Common myeloid progenitor, CD34-positive (primary cell): ENCODE measurements around the gene PLEKHG4.

Source experiments
- CTCF ChIA-PET: fragments of 350-600 bp; sonication (Branson Sonifier 250); formaldehyde crosslinking; loops from one replicate; lab custom pipeline; 2021; ENCODE audit warnings: antibody characterized with exemption; lab: Charles Lee
- POLR2A ChIA-PET: fragments of 350-600 bp; sonication (Branson Sonifier 250); formaldehyde crosslinking; loops from one replicate; lab custom pipeline; 2021; ENCODE audit warnings: antibody characterized with exemption; lab: Charles Lee
- DNase-seq, 3 donors: peaks; one replicate each; pipeline versions ENCODE4 v3.0.0 to v3.0.0-alpha.2; 2013
- H3K27ac ChIP-seq, 2 experiments: 1 replicate in 1 of 2; 2 replicates in 1 of 2; pipeline ENCODE4 v1.7.0; 2013; ENCODE audit warnings: inconsistent platforms in 2 of 2, low read length in 2 of 2, mild to moderate bottlenecking in 2 of 2, low read depth in 1 of 2, moderate library complexity in 1 of 2; ENCODE audit not compliant: severe bottlenecking in 2 of 2, insufficient read depth in 1 of 2, poor library complexity in 1 of 2
- H3K27me3 ChIP-seq, 5 experiments: replicated peaks in 2 of 5; 1 replicate in 3 of 5; 2 replicates in 2 of 5; pipeline versions ENCODE4 v1.6.1 to v1.7.0; 2013; ENCODE audit warnings: low read length in 4 of 5, mild to moderate bottlenecking in 2 of 5, moderate library complexity in 2 of 5, inconsistent platforms in 1 of 5; ENCODE audit not compliant: insufficient read depth in 5 of 5, control insufficient read depth in 4 of 5
- H3K36me3 ChIP-seq, 4 experiments: 1 replicate in 2 of 4; 2 replicates in 2 of 4; pipeline versions ENCODE4 v1.6.1 to v1.7.0; 2013; ENCODE audit warnings: low read length in 3 of 4, control low read depth in 1 of 4, mild to moderate bottlenecking in 1 of 4; ENCODE audit not compliant: control insufficient read depth in 4 of 4, insufficient read depth in 4 of 4
- H3K4me1 ChIP-seq, 4 experiments: 1 replicate in 3 of 4; 2 replicates in 1 of 4; pipeline versions ENCODE4 v1.6.1 to v1.7.1; 2013; ENCODE audit warnings: low read length in 3 of 4, mild to moderate bottlenecking in 3 of 4, control low read depth in 1 of 4, inconsistent platforms in 1 of 4, moderate library complexity in 1 of 4; ENCODE audit not compliant: control insufficient read depth in 4 of 4, insufficient read depth in 4 of 4; ENCODE audit errors: control extremely low read depth in 1 of 4
- H3K4me3 ChIP-seq, 7 experiments: 1 replicate in 4 of 7; 2 replicates in 3 of 7; pipeline versions ENCODE4 v1.5.1 to v1.7.0; 2013; ENCODE audit warnings: mild to moderate bottlenecking in 7 of 7, low read length in 6 of 7, moderate library complexity in 6 of 7, inconsistent platforms in 2 of 7, low read depth in 2 of 7, control low read depth in 1 of 7; ENCODE audit not compliant: insufficient read depth in 4 of 7, control insufficient read depth in 1 of 7; ENCODE audit errors: extremely low read depth in 1 of 7
- H3K9me3 ChIP-seq, 5 experiments: 1 replicate in 4 of 5; 2 replicates in 1 of 5; pipeline versions ENCODE4 v1.6.1 to v1.7.1; 2013; ENCODE audit warnings: low read length in 4 of 5, mild to moderate bottlenecking in 2 of 5, inconsistent platforms in 1 of 5, low read depth in 1 of 5, moderate library complexity in 1 of 5; ENCODE audit not compliant: control insufficient read depth in 4 of 5, insufficient read depth in 2 of 5; ENCODE audit errors: control extremely low read depth in 1 of 5
- WGBS: methylation state at CpG from one replicate; pipeline ENCODE4 v1.1.5; 2013; ENCODE audit not compliant: insufficient coverage; 5-methylcytosine and 5-hydroxymethylcytosine counted together

Gene PLEKHG4

DNA sequence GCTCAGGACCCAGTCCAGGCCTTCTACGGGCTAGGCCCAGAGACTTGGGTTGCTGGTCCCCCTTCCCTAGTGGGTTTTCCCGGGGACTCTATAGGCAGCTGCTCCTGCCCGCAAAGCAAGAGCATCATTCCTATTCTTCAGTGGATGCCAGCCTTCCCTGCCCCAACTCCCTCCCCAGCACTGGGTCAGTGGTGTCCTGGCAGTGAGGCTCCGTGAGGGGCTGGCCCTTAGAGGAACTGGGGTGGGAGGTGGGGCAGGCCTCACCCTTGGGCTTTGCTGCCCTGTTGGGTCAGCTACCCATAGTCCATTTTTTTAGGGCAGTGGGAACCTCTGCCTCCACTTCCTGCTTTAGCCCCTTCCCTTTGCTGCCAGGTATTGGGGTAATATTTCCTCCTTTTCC, 7.9 kb upstream of the PLEKHG4 start:
- Histone ChIP-seq H3K36me3 (peaks cover 0 to 6% (median 1%) of the 10 kb centered on the region in 4 experiments), H3K4me3 (no peak overlapping the region), H3K9me3 (no peaks in the 10 kb centered on the region), H3K27ac (no peak overlapping the region), H3K4me1 (peaks cover 0 to 3% (median 0%) of the 10 kb centered on the region in 4 experiments), H3K27me3 (no peaks in the 10 kb centered on the region)
- ChIA-PET POLR2A (no interaction called here), CTCF (interaction anchor here (1.8 kb wide), 1 partner anchor 17 kb away, joined by 3 read pairs; no protein-coding TSS in a partner anchor)
- 100% methylated on average over 2 of the region's 4 CpGs for WGBS
- no peak for DNase-seq

DNA sequence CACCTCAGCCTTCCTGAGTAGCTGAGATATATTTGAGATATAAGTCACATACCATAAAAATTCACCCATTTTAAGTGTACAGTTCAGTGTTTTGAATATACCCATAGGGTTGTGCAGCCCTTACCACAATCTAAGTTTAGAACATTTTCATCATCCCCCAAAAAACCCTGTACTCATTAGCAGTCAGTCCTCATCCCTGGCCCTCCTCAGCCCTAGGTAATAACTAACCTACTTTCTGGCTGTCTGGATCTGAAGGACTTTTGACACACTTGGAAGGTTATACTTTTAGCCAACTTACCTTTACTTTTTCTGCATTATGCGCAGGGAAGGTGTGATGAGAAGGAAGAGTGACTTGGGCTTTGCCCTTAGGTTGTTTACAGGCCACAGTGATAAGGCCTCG, 4.0 kb upstream of the PLEKHG4 start:
- POLR2A ChIA-PET: no interaction called here
- DNase-seq: no peak
- Histone ChIP-seq H3K9me3 (no peaks in the 10 kb centered on the region), H3K27me3 (no peaks in the 10 kb centered on the region), H3K4me3 (no peak overlapping the region), H3K27ac (no peak overlapping the region), H3K36me3 (peaks cover 0 to 14% (median 4%) of the 10 kb centered on the region in 4 experiments), H3K4me1 (peaks cover 0 to 21% (median 20%) of the 10 kb centered on the region in 4 experiments)
- CTCF ChIA-PET: interaction anchor here (0.5 to 1.8 kb wide), 2 partner anchors 11 to 321 kb away, joined by 3 to 5 read pairs; no protein-coding TSS in a partner anchor
- no CpG with 5 or more reads among the region's 2 CpGs for WGBS

GRCh38 chr16:67277294-67277998, 1.9 kb upstream of the PLEKHG4 start:
- Histone ChIP-seq H3K4me3 (peak overlapping the region in 1 of 7 experiments; percentile 76), H3K9me3 (no peaks in the 10 kb centered on the region), H3K4me1 (peaks cover 0 to 21% (median 20%) of the 10 kb centered on the region in 4 experiments), H3K36me3 (peaks cover 0 to 16% (median 6%) of the 10 kb centered on the region in 4 experiments), H3K27ac (peak overlapping the region in 1 of 2 experiments; percentile 25), H3K27me3 (no peaks in the 10 kb centered on the region)
- peak in 2 of 3 donors; percentile 27 to 32 for DNase-seq
- ChIA-PET CTCF (interaction anchor here (1.4 to 2.0 kb wide), 4 partner anchors 13 to 137 kb away, joined by 5 to 9 read pairs (median 6); no protein-coding TSS in a partner anchor), POLR2A (no interaction called here)
- WGBS: 96% methylated on average over 4 of the region's 4 CpGs

GRCh38 chr16:67277999-67278772, 1.1 kb upstream of the PLEKHG4 start:
- POLR2A ChIA-PET: interaction anchor here (0.6 kb wide), 1 partner anchor 31 kb away, joined by 3 read pairs; the partner anchor contains the start of gene FHOD1

GRCh38 chr16:67278773-67279295, 498 bp upstream of the PLEKHG4 start:
- H3K27me3 ChIP-seq: no peaks in the 10 kb centered on the region
- 1% methylated on average over 39 of the region's 42 CpGs for WGBS
- no peaks in the 10 kb centered on the region for H3K9me3 ChIP-seq
- H3K27ac ChIP-seq: peak overlapping the region in 1 of 2 experiments; percentile 39
- ChIA-PET CTCF (interaction anchor here (0.9 to 2.0 kb wide), 7 partner anchors 9 to 136 kb away, joined by 3 to 9 read pairs (median 5); no protein-coding TSS in a partner anchor), POLR2A (interaction anchor here (0.7 kb wide), 1 partner anchor 35 kb away, joined by 4 read pairs; no protein-coding TSS in a partner anchor)
- peaks cover 3 to 16% (median 7%) of the 10 kb centered on the region in 4 experiments for H3K36me3 ChIP-seq
- peaks cover 0 to 21% (median 20%) of the 10 kb centered on the region in 4 experiments for H3K4me1 ChIP-seq
- peak; percentile 31 to 67 (median 54) for DNase-seq
- H3K4me3 ChIP-seq: peak overlapping the region; percentile 25 to 76 (median 63)

More at GRCh38 chr16:67277999-67278772, 1.1 kb upstream of the PLEKHG4 start:
- H3K4me1 ChIP-seq: peaks cover 0 to 21% (median 20%) of the 10 kb centered on the region in 4 experiments
- no peaks in the 10 kb centered on the region for H3K27me3 ChIP-seq
- 81% methylated on average over 10 of the region's 13 CpGs for WGBS
- peaks cover 3 to 16% (median 7%) of the 10 kb centered on the region in 4 experiments for H3K36me3 ChIP-seq
- H3K27ac ChIP-seq: peak overlapping the region in 1 of 2 experiments; percentile 39
- no peak for DNase-seq
- CTCF ChIA-PET: interaction anchor here (0.9 to 2.0 kb wide), 7 partner anchors 8 to 136 kb away, joined by 3 to 9 read pairs (median 5); no protein-coding TSS in a partner anchor
- no peaks in the 10 kb centered on the region for H3K9me3 ChIP-seq
- peak overlapping the region in 6 of 7 experiments; percentile 51 to 76 (median 64) for H3K4me3 ChIP-seq

GRCh38 chr16:67280090-67281015, 1.0 kb downstream of the PLEKHG4 start:
- Histone ChIP-seq H3K36me3 (peaks cover 3 to 17% (median 7%) of the 10 kb centered on the region in 4 experiments), H3K27ac (no peak overlapping the region), H3K4me3 (peak overlapping the region in 1 of 7 experiments; percentile 76), H3K9me3 (no peaks in the 10 kb centered on the region), H3K27me3 (no peaks in the 10 kb centered on the region), H3K4me1 (peaks cover 0 to 21% (median 20%) of the 10 kb centered on the region in 4 experiments)
- ChIA-PET CTCF (interaction anchor here (1.0 to 2.4 kb wide), 12 partner anchors 10 to 190 kb away, joined by 3 to 10 read pairs (median 4); no protein-coding TSS in a partner anchor), POLR2A (interaction anchor here (0.6 kb wide), 1 partner anchor 26 kb away, joined by 3 read pairs; no protein-coding TSS in a partner anchor)
- WGBS: 98% methylated on average over 14 of the region's 15 CpGs
- DNase-seq: no peak
